Measurements from ENCODE around the gene MN1.

The MN1 gene

DNA sequence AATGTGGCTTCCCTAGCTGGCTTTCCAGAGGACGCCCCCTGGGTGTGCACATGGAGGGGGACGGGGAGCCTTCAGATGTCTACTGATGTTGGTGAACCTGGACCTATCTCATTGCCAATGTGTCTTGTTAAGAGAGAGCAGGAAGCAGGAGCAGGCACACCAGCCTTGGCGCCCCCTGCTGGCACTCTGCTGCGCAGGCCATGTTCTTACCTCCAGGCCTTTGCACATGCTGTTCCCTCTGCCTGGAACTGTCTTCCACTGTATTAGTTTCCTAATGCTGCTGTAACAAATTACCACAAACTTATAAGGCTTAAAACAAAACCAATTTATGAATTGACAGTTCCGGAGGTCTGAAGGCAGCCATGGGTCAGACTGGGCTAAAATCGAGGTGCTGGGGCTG is 23.6 kb upstream of the MN1 start:
- DNase-seq, result no peak

DNA sequence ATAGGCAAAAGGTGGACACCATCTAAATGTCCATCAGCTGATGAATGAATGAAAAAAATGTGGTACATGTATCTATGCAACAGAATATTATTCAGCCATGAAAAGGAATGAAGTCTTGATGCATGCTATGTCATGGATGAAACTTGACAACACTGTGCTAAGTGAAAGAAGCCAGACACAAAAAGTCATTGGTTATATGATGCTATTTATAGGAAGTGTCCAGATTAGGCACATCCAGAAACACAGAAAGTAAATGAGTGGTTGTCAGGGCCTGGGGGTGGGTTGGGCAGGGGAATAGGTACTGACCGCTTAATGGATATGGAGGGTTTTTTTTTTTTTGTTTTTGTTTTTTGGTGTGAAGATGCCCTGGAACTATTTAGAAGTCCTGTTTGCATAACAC is 21.7 kb upstream of the MN1 start:
- DNase-seq, result no peak

DNA sequence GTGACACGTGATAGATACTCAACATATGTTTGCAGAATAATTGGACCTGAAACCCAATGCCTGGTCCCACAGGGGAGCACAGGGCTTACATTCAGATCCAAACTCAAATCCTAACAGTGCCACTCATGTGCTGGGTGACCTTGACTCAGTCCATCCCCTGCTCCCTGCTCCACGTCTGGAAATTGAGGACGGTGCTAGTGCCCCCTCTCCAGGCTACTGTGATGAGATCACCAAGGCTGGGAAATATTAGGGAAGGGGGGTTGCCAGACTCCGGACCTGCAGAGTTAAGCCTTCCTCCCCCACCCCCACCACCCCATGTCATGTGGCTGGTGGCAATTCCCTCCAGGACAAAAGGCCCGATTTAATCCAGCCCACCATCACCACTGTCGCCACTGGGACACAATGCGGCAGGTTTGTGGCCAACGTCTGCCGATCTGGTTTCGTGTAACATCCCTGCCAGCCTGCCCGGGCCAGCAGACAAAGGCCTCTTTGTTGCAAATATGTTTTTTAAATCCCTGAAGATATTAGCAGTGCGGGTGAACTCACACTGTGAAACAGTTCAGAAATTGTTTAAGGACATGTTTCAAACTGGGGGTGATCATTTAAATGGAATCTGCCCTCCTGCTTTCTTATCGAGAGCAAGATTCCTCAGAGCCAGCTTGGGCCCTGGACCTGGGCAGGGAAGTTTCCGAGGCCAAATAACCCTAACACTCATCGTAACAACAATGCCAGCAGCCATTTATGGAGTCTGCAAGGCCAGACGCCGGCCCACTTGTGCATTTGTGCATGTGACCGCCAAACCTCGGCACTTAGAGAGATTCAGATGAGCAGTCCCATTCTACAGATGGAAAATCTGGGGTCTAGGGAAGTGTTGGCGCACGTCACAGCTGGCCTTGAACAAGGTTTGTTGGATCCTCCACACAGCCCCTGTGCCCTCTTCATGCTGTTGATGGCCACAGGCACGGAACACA is 19.6 kb upstream of the MN1 start:
- DNase-seq, result no peak

DNA sequence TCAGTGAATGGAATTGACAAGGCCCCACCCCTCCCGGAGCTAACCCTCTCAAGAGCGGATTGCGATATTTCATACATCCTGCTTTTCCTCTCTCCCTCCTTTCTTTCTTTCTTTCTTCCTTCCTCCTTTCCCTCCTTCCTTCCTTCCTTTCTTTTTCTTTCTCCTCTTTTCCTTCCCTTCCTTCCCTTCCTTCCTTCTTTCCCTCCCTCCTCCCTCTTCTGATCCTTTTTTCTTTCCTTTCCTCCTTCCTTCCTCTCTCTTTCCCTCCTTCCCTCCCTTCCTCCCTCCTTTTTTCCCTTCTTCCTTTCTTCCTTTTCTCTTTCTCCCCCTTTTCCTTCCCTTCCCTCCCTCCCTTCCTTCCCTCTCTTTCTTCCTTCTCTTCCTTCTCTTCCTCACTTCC is 15.0 kb upstream of the MN1 start:
- DNase-seq, result no peak

DNA sequence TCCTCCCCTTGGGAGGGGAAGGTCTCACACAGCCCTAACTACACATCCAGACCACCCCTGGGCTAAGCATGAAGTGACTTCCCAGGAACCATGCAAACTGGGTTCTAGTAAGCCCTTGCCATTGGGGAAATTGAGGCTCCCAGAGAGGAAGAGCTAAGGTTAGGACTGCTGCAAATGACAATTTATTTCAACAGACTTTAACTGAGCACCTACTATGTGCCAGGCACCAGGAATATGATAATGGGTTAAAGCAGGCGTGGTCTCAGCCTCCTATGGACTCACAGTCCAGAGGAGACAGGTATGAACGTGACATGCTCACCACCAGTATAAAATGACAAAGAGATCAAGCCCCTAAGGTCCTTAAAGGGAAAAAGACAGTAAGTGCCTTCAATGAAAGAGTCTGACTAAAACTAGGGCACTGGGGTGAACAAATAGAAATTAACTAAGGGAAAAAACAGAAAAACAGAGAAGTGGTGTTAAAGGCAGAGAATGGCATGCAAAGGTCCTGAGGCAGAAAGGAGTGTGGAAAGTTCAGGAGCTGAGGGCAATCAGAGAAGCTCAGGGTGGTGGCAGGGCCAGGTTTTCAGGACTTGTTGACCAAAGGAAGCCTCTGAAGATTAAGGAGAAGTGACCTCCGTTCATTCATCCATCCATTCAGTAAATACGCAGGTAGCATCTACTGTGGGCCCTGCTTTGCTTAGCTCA is 14.4 kb upstream of the MN1 start:
- DNase-seq, result no peak

DNA sequence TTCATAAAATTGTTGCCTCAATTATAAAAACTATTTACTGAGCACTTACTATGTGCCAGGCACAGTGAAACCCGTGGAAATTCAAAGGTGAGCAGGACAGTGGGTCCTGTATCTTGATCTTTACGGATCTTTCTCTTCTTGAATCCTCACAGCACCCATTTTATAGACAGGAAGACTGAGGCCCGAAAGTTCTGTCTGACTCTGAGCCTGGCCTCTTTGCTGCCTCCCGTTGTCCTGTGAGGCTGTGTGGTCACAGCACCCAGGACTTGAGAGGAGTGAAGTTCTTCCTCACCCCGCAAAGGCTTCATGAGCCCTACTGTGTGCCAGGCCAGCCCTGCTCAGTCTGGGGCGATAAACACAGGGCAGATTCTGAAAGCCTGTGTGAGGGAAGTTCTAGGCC is 13.4 kb upstream of the MN1 start:
- no peak for DNase-seq

DNA sequence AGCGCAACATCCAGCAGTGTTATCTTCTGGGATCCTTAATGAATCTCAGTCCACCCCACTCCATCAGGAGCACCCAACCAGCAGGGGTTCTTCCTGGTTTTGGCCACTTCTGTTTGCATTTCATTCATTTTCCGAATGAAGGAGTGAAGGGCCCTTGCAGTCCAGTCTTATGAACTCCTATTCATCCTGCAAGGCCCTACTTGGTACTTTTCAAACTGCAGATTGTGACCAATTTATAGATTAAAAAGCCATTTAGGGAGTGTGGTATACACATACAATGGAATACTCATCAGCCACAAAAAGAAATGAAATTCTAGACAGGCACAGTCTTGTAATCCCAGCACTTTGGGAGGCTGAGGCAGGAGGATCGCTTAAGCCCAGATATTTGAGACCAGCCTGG is 10.2 kb upstream of the MN1 start:
- no peak for DNase-seq

DNA sequence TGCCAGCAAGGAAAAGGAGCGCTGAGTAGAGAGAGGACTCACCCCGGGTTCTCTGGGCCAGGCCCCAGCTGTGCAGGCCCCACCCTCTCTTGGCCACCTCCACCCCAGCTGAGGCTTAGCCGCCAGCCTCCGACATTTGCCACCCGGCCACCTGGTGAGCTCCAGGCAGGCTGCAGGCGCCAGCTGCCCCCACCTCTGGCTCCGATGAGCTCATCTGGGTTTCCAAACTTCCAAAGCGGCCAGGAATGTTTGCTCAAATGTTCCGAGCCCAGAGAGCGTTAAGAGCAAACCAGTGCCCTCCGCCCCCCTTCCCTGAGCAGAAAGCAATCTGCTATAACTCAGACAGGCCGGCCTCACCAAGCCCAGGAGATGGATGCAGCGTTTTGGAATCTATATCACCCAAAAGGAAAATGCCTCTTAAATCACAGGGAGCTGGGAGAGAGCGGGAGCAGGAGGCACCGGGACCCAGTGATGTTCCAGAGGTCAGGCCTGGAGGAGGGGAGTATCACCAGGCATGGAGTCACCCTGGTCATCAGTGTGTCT is 9.1 kb upstream of the MN1 start:
- DNase-seq, result no peak

DNA sequence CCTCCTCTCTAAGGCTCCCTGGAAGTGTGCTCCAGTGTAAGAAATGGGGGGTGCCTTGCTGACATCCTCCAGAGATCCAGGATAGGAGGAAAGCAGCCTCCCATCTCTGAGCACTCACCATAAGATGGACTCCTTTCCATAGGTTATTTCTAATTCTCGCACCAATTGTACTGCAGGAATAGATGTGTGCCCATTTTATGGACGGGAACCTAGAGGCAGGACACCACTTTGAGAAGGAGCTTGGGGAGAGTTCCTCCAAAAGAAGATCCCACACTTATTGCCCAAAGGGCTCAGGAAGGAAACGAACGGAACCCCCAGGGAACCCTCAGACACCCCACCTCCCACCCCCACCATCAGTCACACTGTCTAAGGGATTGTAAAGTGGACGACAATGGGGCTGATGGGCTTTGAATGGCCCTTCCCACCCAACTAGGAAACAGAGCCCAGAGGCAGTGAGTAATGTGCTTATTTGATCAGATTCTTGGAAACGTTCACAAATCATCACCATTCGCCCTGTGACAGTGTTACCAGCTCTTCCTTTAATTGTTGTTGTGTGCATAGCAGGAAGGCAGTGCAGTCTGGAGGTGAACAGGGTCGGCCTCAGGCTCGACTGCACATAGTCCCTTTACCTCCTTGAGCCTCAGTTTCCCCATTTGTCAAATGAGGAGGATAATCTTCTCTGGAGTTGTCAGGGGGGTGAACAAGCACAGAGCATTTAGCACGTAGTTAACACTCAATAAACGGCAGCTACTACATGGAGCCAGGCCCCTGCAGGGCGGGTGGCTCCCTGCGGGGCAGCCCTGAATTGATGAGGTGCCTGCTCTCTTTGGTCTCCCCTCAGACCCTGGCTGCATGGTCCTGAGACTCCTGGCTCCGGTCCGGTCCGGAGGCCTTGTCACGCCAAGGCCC is 8.4 kb upstream of the MN1 start:
- DNase-seq, result no peak

DNA sequence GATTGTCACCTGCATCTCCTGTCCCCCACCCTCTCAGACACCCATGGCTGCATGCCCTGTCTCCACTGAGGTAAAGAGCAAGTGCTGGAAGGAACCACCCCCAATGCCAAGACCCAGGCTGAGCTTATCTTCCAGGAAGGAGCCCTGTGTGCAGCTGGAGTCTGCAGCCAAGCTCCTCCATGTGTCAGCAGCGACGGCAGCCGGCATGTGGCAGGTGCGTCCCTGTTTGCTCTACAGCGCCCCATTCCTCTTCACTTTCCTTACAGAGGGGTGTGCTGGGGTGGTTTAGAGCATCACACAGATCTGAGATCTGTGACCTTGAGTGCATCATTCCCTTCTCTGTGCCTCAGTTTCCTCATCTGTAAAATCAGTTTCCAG is 7.7 kb upstream of the MN1 start:
- DNase-seq, result no peak

DNA sequence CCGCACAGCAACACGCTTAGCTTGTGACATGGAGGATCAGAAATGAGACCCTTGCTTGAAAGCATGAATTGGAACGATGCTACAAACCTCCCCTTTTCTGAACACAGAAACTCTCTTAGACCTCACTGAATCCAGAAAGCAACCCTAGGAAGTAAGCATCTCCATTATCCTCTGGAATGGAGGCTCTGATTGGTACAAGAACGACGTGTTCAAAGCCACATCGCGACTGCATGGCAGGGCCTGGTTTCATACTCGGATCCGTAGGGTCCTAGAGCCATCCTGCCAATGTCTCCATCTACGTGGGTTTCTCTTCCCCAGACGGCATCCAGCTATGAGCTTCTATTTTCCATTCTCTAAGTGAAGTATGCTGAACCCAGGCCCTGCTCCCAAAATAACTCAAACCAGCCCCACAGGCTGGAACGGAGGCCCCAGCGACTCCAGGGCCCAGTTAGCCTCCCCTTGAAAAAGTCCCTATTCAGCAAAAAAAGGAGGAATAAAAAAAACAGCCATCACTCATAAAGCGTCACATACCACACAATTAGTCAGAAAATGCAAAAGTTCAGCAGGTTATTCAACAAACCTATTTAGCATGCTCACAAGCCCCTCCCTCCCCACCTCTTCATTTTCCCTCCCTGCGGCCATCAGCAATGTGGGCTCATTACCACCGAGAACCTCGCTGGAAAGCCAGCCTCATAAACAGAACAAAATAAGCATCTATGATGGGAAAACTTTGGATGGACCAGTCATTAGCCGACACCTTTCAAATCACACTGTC is 7.1 kb upstream of the MN1 start:
- DNase-seq, result no peak

DNA sequence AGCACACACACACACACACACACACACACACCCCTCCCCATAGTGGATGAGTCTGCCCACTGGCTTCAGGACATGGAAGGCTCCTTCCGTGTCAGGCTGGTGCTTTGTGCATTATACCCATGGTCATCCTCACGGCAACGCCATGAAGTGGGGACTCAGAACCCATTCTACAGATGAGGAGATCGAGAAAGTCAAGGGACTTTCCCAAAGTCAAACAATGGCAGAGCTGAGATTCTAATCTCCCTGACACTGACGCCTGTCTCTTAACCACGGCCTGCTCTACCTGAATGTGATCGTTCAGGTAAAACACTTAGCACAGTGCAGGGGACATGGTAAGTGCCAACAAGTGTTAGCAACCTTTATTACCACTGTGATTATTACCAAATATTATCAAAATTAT is 4.3 kb upstream of the MN1 start:
- no peak for DNase-seq

DNA sequence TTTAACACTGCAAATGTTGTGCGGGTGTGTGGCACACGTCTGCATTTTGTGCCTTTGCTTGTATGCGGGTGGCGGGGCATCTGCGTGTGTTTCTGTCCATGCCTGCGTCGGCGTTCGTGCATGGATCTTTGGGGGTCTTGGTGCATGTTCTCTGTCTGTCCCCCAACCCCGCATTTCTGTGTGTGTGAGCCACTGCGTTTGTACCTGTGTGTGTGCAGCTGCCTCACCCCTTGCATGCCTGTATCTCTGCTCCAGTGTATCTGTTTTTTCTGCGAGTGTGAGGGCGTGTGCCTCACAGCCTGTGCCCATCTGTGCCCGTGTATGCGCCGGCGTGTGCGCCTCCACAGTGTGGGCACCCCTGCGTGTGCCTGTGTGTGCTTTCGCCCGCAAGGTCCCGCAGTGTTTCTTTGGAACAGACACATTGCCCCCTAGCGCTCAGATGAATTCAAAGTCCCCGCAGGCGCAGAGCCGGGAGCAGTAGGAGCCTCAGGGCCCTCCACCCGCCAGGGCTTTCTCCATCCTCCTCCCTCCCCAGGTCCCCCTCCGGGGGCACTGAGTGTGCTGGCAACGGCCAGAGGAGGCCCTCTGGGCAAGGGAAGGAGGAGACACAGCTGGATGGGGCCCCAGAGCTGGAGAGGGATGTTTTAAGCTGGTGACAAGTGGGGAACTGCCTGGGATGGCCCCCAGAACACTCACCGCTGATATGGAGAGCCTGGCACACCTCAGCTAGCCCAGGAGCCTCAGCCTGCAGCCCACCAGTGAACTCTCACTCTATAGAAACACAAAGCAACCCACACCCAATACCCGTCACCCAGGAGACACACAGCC is 3.1 kb upstream of the MN1 start:
- DNase-seq, result peak; percentile 34

DNA sequence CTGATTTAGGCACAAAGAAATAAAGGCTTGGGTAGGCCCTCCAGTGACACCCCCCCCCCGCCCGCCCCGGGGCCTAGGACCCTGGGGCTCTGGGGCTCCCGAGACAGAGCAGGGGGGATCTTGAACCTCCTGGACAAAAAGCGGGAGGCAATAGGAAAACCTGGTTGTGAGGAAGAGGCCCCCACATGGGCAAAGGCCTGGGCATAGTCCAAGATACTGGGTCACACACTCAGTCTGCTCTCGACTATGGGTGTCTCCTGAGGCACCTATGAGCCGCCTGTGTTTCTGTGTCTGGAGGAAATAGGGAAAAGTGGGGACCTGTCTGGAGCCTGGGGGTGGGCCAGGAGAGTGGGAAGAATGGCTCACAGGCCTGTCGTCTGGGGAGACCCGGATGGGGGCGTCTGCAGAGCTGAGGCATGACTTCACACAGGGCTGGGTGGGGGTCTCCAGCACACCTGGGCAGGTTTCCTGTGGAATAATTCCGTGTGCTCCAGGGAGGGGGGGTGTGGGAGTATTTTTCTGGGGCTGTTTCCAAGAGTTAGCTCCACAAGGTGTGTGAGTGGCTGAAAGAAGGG is 2.4 kb upstream of the MN1 start:
- DNase-seq, result no peak

DNA sequence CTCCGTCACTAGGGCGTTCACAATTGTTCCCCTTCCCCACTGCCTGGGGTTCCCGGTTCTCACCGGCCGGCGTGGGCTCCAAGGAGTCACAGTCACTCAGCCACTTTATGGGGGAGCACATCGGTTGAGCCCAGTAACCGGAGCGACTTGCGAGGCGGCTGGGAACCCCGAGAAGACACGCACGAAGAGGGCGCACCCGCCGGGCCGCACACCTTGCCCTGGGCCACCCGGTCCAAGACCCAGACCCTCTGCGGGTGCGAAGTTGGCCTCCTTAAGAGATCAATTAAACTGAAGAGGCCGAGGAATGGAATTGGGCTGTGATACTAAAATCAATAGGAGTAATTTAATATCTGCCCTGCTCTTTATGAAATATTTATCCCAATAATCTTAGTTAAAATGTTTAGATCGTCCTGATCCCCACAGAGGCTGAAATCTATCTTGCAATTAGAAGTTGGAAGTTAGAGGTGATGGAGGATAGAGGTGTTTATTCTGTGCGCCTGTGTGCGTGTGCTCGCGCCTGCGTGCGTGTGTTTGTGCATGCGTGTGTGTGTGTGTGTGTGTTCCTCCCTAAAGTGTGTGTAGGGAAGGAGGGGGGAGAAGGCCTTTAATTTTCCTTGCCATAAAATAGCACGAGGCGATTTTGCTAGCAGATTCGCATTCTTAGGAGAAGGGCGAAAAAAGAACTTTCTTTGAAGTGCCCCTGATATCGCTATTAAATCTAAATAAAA is 954 bp upstream of the MN1 start:
- no peak for DNase-seq

DNA sequence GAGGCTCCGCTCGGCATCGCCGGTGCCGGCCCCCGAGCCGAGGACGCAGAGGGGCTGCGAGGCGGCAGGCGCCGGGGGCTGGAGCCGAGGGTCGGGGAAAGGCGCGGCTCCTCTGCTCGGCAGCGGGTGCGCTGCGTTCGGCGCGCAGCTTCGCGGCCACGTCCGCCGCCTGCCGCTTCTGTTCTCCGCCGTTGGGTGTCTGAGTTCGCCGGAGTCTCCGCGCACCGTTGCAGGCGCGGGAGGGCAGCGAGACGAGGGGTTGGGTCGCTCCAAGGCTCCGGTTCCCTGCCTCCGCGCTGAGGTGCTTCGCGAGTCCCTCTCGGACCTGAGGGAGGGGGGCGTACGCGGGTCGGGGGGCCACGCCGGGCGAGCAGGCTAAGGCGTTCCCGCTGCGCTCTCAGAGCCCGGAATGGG is 347 bp downstream of the MN1 start:
- DNase-seq, result peak; percentile 26

DNA sequence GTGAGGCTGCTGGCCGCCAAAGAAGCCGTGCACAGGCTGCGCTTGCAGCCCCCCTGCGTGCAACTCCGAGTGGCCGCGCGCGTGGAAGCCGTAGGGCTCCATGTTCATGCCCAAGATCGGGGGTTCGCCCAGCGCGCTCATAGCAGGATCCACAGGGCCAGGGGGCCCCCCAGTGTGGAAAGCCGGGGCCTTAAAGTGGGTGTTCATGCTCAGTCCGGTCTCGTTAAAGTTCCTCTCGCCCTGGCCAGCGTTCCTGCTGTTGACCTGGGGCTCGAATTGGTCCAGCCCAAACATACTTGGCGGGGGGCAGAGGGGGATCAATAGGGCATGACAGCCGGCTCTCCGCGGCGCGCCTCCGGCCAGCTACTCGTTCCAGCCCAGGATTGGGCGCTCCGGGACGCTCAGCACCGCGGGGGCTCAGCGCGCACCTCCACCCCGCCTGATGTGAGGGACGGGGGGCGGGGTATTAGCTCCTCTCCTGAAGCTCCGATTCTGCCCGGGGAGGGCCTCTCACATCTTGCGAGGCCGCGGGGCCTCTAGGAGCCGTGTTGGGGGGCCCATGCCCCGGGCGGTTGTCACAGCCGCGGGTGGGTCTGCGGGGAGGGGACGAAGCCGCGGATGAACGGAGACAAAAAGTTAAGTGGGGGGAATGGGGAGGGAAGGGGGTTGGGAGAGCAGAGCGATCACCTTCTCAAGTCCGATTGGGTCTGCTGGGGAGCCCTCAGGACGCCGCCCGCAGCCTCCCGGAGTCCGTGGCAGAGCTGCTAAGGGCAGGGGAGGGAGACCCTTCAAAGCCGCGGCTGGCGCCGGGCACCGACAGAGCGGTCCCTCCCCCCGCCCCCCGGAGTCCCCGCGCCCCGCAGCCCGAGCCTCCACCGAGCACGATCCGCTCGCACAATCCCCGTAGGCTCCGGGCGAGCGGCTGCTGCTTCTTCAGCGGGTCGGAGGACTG is 1.0 kb downstream of the MN1 start:
- no peak for DNase-seq

DNA sequence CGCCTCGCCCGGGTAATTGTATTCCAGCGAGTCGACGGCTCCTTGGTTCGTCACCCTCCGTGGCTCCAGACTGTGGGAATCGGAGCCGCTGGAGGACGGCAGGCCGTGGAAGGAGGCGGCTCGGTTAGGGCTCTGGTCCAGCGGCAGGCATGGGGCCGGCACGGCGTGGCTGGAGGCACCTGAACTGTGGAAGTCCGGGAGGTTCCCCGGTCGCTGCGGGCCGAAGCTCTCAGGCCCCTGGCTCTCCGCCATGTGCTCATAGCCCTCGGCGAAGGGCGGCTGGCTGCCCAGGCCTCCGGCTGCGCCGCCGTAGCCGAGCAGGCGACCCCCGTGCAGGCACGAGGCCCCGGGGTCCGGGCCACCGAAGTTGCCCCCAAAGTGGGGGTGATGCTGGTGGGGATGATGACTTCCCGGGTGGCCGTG is 1.7 kb downstream of the MN1 start:
- no peak for DNase-seq
